ENCODE data around the gene ADK. TPM values are rescaled to one million over a fixed set of nuclear protein-coding genes. Genes with fewer than 3 reads are reported as not detected.
A peak's percentile ranks its signal among the peaks of the same experiment; 100 is the strongest.

Gene ADK
- total RNA-seq, 4 donors from 2014 or later: 62.1 to 84.7 (median 74.4) TPM

- Histone ChIP-seq H3K27ac (no peak overlapping the region), H3K9me3 (no peaks in the 10 kb centered on the region), H3K36me3 (no peaks in the 10 kb centered on the region), H3K27me3 (no peaks in the 10 kb centered on the region), H3K4me3 (replicated peaks in 1 of 3) (no peak overlapping the region), H3K4me1 (peaks cover 6 to 14% of the 10 kb centered on the region in 2 donors)
- 86 to 90% methylated on average over 2 of the region's 2 CpGs for WGBS, 2 donors
- TF ChIP-seq CTCF (IDR thresholded peaks at IDR 0.05) (no peak), POLR2A (IDR thresholded peaks at IDR 0.05) (no peak)
- intact Hi-C loops (cut with DNase I): no loop called here
- no peak for DNase-seq
Observed at GRCh38 chr10:74202356-74202755, 51.3 kb downstream of the ADK start.

- intact Hi-C loops (cut with DNase I): no loop called here
- peak; percentile 82 to 88 for DNase-seq
- H3K27me3 ChIP-seq: no peaks in the 10 kb centered on the region
- no peak for TF ChIP-seq CTCF (IDR thresholded peaks at IDR 0.05)
- peak in 1 of 2 donors; percentile 21 for TF ChIP-seq POLR2A (IDR thresholded peaks at IDR 0.05)
- H3K4me1 ChIP-seq: peaks cover 6 to 20% of the 10 kb centered on the region in 2 donors
- no peaks in the 10 kb centered on the region for H3K36me3 ChIP-seq
- no peaks in the 10 kb centered on the region for H3K9me3 ChIP-seq
- WGBS, 2 donors: 20 to 62% methylated on average over 4 to 6 of the region's 6 CpGs
- H3K4me3 ChIP-seq (replicated peaks in 1 of 3): no peak overlapping the region
- peak overlapping the region; percentile 41 to 64 (median 43) for H3K27ac ChIP-seq
Observed at GRCh38 chr10:74206746-74207145, 55.7 kb downstream of the ADK start.

GRCh38 chr10:74207691-74208480 is 56.9 kb downstream of the ADK start:
- Histone ChIP-seq H3K36me3 (no peaks in the 10 kb centered on the region), H3K4me1 (peaks cover 6 to 20% of the 10 kb centered on the region in 2 donors), H3K27me3 (no peaks in the 10 kb centered on the region), H3K27ac (no peak overlapping the region), H3K4me3 (replicated peaks in 1 of 3) (no peak overlapping the region), H3K9me3 (no peaks in the 10 kb centered on the region)
- WGBS, 2 donors: 81% methylated on average over 4 to 5 of the region's 7 CpGs
- TF ChIP-seq POLR2A (IDR thresholded peaks at IDR 0.05): no peak
- TF ChIP-seq CTCF (IDR thresholded peaks at IDR 0.05): no peak
- peak in 1 of 2 donors; percentile 23 for DNase-seq
- intact Hi-C loops (cut with DNase I): no loop called here

GRCh38 chr10:74208997-74209396 is 58.0 kb downstream of the ADK start:
- Histone ChIP-seq H3K36me3 (no peaks in the 10 kb centered on the region), H3K4me3 (replicated peaks in 1 of 3) (no peak overlapping the region), H3K27ac (no peak overlapping the region), H3K4me1 (peaks cover 6 to 20% of the 10 kb centered on the region in 2 donors), H3K9me3 (no peaks in the 10 kb centered on the region), H3K27me3 (no peaks in the 10 kb centered on the region)
- intact Hi-C loops (cut with DNase I): no loop called here
- 98% methylated on average over 3 of the region's 3 CpGs for WGBS, 2 donors
- DNase-seq: no peak
- TF ChIP-seq CTCF (IDR thresholded peaks at IDR 0.05): no peak
- no peak for TF ChIP-seq POLR2A (IDR thresholded peaks at IDR 0.05)

GRCh38 chr10:74213019-74213418 is 62.0 kb downstream of the ADK start:
- Histone ChIP-seq H3K36me3 (no peaks in the 10 kb centered on the region), H3K27me3 (no peaks in the 10 kb centered on the region), H3K4me1 (peaks cover 0 to 2% of the 10 kb centered on the region in 2 donors), H3K4me3 (replicated peaks in 1 of 3) (no peak overlapping the region), H3K9me3 (no peaks in the 10 kb centered on the region), H3K27ac (no peak overlapping the region)
- 97% methylated on average over 2 of the region's 2 CpGs for WGBS, 2 donors
- intact Hi-C loops (cut with DNase I): no loop called here
- DNase-seq: no peak
- TF ChIP-seq CTCF (IDR thresholded peaks at IDR 0.05) (no peak), POLR2A (IDR thresholded peaks at IDR 0.05) (no peak)

Measured in thyroid gland (tissue), 4 donors.